ENCODE measurements around the gene ZDHHC8. TPM values are rescaled to one million over a fixed set of nuclear protein-coding genes. Genes with fewer than 3 reads are reported as not detected.
A peak's percentile ranks its signal among the peaks of the same experiment; 100 is the strongest.

ZDHHC8 gene
- total and polyA plus RNA-seq, 3 experiments from 2014 or later = 4.4 to 80.7 (median 74.7) TPM

DNA sequence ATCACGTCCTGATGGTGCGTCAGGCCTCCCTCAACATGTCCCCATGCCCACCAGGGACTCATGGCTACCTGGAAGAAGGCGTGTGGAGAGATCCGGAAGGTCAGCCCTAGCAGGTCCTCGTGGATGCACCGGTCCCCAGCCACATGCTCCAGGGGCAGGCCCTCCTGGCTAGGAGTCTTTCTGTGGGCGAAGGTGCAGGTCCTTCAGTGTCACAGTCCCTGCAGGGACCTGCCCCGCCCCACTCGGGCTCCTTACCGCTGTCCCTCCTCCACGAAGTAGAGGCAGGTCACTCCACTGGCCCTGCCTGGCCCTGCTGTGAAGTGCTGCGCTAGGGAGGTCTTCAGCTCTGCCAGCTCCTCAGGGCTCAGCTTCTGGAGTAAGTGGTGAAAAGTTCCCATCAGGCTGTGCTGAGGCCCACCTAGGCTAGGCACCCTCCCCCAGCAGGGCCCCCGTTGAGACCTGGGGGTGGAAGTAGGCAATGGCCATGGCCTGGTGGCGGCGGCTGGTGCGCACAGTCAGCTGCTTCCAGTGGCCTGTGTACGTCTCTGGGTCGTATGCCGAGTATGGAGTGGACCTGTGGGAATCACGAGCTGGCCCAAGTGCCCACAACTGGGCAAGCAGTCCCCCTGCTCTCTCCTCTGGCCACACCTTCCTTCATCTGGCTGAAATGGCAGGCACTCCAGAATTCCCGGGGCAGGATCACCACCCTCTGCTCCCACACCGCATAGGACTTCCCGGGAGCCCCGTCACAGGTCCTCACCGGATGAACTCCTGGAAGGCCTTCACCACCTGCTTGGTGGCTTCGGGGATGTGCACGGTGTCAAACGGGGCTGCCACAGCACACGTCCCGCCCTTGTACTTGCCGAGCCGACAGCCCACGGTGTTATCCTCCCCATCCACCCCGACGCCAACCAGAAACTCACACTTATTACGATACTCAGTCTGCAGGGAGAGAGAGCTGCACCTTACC, 16.8 kb upstream of the ZDHHC8 start:
- Histone ChIP-seq H3K4me3 (ENCODE audit: low read length) (no peak overlapping the region), H3K36me3 (ENCODE audit: insufficient read depth, low read length) (peaks cover 48% of the 10 kb centered on the region), H3K9me3 (ENCODE audit: low read length) (no peaks in the 10 kb centered on the region), H3K27ac (ENCODE audit: low read depth, low read length) (peak overlapping the region; percentile 95), H3K4me1 (ENCODE audit: insufficient read depth, low read length) (peaks cover 30% of the 10 kb centered on the region), H3K27me3 (ENCODE audit: insufficient read depth, low read length, poor library complexity, severe bottlenecking) (no peaks in the 10 kb centered on the region)
- DNase-seq = peak in 1 of 5 donors; percentile 45
- ChIA-PET POLR2A (no interaction called here), CTCF (no interaction called here)
- Mint-ChIP-seq H3K4me3 (peak overlapping the region; percentile 51 to 96 (median 66)), H3K9me3 (no peaks in the 10 kb centered on the region), H3K27ac (peak overlapping the region in 7 of 8 donors; percentile 19 to 84 (median 77)), H3K4me1 (peaks cover 27 to 58% (median 34%) of the 10 kb centered on the region in 3 donors), H3K27me3 (no peaks in the 10 kb centered on the region), H3K36me3 (peaks cover 0 to 66% (median 2%) of the 10 kb centered on the region in 3 donors)

DNA sequence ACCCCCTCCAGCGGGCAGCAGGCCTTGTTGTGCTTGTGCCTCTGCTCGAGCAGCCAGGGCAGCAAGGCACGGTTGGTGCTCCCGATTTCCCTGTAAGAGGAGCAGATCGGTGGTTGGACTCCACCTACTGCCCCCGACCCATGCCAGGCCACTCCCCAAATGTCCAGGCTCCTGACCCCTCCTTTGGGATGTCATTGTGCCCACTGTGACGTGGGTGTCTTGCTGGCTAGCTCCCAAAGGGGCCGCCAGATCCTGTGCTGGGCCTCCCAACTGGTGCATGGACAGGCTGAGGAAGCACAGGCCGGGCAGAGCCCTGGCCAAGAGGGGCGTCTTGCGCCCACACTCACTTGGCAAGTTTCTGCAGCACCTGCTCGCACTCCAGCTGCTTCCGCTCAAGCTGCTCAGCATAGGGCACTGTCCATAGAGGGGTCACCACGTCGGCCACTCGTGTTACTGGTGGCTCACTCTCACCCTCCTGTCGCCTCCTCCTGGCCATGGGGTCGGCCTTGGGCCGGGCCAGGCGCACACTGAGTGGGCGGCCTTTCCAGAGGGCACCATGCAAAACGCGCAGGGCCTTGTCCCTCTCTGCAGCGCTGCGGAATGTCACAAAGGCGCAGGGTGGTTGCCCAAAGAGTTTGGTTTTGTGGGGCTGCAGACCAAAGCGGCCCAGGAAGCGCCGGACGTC, 15.8 kb upstream of the ZDHHC8 start, which contains the start of gene RANBP1:
Gene RANBP1, plus strand, starts transcription at position 414 of the 685 bp plus-strand sequence. Its CDS starts 81 bp downstream, at position 495.
- H3K27ac ChIP-seq (ENCODE audit: low read depth, low read length) = peak within 1 kb of the TSS; percentile 95
- ChIA-PET POLR2A (no interaction called here), CTCF (interaction anchor here (1.1 to 1.3 kb wide), 2 partner anchors 14 to 37 kb away, joined by 3 read pairs; no protein-coding TSS in a partner anchor)
- peak in 1 of 5 donors; percentile 47 for DNase-seq
- peaks cover 36% of the 10 kb centered on the region for H3K4me1 ChIP-seq (ENCODE audit: insufficient read depth, low read length)
- peaks cover 0 to 66% (median 2%) of the 10 kb centered on the region in 3 donors for H3K36me3 Mint-ChIP-seq
- peak within 1 kb of the TSS; percentile 85 to 96 (median 89) for H3K4me3 Mint-ChIP-seq
- H3K27me3 Mint-ChIP-seq = no peaks in the 10 kb centered on the region
- H3K4me3 ChIP-seq (ENCODE audit: low read length) = peak within 1 kb of the TSS; percentile 86
- no peaks in the 10 kb centered on the region for H3K9me3 Mint-ChIP-seq
- no peaks in the 10 kb centered on the region for H3K9me3 ChIP-seq (ENCODE audit: low read length)
- H3K4me1 Mint-ChIP-seq = peaks cover 30 to 64% (median 36%) of the 10 kb centered on the region in 3 donors
- H3K36me3 ChIP-seq (ENCODE audit: insufficient read depth, low read length) = peaks cover 53% of the 10 kb centered on the region
- H3K27ac Mint-ChIP-seq = peak within 1 kb of the TSS in 7 of 8 donors; percentile 86 to 98 (median 92)
- H3K27me3 ChIP-seq (ENCODE audit: insufficient read depth, low read length, poor library complexity, severe bottlenecking) = no peaks in the 10 kb centered on the region

DNA sequence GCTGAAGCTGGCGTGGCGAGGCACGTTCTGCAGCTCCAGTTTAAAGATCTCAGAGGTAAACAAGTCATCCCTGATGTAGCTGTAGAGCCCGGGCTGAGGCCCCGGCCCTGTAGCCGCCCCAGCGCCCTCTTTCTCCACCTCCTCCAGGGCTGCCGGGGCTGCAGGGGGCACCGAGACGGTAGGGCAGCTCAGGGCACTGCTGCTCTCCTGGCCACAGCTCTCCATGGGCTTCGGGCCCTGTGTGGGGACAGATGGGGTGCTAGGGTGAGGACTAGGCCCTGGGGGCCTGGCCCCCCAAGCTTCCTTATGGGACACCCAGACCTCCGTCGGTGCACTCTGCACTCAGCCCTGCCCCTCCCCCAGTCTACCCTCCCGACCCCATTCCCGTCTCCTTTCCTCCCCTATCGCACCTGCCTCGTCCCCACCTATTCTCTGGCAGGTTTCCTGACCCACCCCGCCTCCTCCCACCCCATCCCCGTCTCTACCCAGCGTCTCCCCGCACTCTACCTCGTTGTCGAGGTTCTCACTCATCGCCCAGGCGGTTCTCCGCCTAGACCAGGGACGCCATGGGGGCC, 15.1 kb upstream of the ZDHHC8 start:
- Histone ChIP-seq H3K27ac (ENCODE audit: low read depth, low read length) (peak overlapping the region; percentile 95), H3K27me3 (ENCODE audit: insufficient read depth, low read length, poor library complexity, severe bottlenecking) (no peaks in the 10 kb centered on the region), H3K4me3 (ENCODE audit: low read length) (peak overlapping the region; percentile 86), H3K4me1 (ENCODE audit: insufficient read depth, low read length) (peaks cover 36% of the 10 kb centered on the region), H3K9me3 (ENCODE audit: low read length) (no peaks in the 10 kb centered on the region), H3K36me3 (ENCODE audit: insufficient read depth, low read length) (peaks cover 54% of the 10 kb centered on the region)
- ChIA-PET CTCF (interaction anchor here (1.1 to 1.3 kb wide), 2 partner anchors 13 to 38 kb away, joined by 3 read pairs; no protein-coding TSS in a partner anchor), POLR2A (interaction anchor here (0.6 to 1.3 kb wide), 5 partner anchors 8 to 886 kb away, joined by 3 to 6 read pairs (median 5); partner anchors contain the start of gene THAP7)
- Mint-ChIP-seq H3K4me3 (peak overlapping the region; percentile 85 to 96 (median 89)), H3K36me3 (peaks cover 0 to 63% (median 2%) of the 10 kb centered on the region in 3 donors), H3K9me3 (no peaks in the 10 kb centered on the region), H3K27ac (peak overlapping the region in 7 of 8 donors; percentile 86 to 98 (median 92)), H3K27me3 (no peaks in the 10 kb centered on the region), H3K4me1 (peaks cover 24 to 59% (median 32%) of the 10 kb centered on the region in 3 donors)
- DNase-seq = no peak

DNA sequence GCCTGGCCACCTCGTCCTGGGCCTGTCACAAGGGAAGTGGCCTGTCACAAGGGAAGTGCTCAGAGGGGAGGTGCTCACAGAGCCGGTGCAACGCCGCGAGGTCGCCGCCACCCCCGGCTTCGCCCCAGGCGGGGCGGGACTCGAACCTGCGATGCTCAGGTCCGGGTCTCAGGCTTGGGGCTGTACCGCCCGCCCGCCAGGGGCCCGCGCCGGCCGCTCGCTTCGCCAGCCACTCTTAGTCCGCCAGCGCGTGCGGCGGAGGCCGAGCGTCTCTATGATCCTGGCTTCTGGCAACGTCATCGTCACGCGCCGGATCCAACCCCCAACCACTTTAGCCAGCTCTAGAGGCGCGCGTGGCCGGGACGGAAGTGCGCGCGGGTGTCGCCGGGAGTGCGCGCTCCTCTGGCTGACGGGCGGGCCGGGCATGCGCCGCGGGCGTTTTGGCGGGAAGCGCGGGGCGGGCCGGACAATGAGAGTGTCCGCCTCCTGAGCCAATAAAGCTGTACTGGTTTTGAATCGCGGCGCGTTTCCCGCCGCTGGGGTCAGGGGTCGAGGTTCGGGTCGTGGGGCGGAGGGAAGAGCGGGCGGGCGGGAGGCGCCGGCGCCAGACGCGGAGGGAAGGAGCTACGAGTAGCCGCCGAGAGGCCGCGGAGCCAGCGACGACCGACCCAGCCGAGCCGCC, 14.5 kb upstream of the ZDHHC8 start, which contains the start of gene TRMT2A:
Gene TRMT2A, minus strand, starts transcription at position 276 of the 682 bp plus-strand sequence. CDS start 320 bp downstream, outside the sequence.
- H3K27ac Mint-ChIP-seq = peak within 1 kb of the TSS; percentile 86 to 98 (median 92)
- DNase-seq = peak; percentile 93 to 97 (median 96)
- H3K4me1 Mint-ChIP-seq = peaks cover 29 to 59% (median 31%) of the 10 kb centered on the region in 3 donors
- peak within 1 kb of the TSS; percentile 86 for H3K4me3 ChIP-seq (ENCODE audit: low read length)
- H3K27ac ChIP-seq (ENCODE audit: low read depth, low read length) = peak within 1 kb of the TSS; percentile 95
- ChIA-PET CTCF (interaction anchor here (0.9 to 1.3 kb wide), 2 partner anchors 12 to 36 kb away, joined by 3 read pairs; no protein-coding TSS in a partner anchor), POLR2A (interaction anchor here (0.6 to 1.3 kb wide), 9 partner anchors 8 to 885 kb away, joined by 3 to 6 read pairs (median 5); partner anchors contain the start of genes TANGO2 and THAP7)
- peak within 1 kb of the TSS; percentile 85 to 96 (median 91) for H3K4me3 Mint-ChIP-seq
- H3K27me3 Mint-ChIP-seq = no peaks in the 10 kb centered on the region
- no peaks in the 10 kb centered on the region for H3K27me3 ChIP-seq (ENCODE audit: insufficient read depth, low read length, poor library complexity, severe bottlenecking)
- H3K36me3 ChIP-seq (ENCODE audit: insufficient read depth, low read length) = peaks cover 56% of the 10 kb centered on the region
- peaks cover 36% of the 10 kb centered on the region for H3K4me1 ChIP-seq (ENCODE audit: insufficient read depth, low read length)
- no peaks in the 10 kb centered on the region for H3K9me3 Mint-ChIP-seq
- H3K9me3 ChIP-seq (ENCODE audit: low read length) = no peaks in the 10 kb centered on the region
- peaks cover 0 to 64% (median 2%) of the 10 kb centered on the region in 3 donors for H3K36me3 Mint-ChIP-seq

DNA sequence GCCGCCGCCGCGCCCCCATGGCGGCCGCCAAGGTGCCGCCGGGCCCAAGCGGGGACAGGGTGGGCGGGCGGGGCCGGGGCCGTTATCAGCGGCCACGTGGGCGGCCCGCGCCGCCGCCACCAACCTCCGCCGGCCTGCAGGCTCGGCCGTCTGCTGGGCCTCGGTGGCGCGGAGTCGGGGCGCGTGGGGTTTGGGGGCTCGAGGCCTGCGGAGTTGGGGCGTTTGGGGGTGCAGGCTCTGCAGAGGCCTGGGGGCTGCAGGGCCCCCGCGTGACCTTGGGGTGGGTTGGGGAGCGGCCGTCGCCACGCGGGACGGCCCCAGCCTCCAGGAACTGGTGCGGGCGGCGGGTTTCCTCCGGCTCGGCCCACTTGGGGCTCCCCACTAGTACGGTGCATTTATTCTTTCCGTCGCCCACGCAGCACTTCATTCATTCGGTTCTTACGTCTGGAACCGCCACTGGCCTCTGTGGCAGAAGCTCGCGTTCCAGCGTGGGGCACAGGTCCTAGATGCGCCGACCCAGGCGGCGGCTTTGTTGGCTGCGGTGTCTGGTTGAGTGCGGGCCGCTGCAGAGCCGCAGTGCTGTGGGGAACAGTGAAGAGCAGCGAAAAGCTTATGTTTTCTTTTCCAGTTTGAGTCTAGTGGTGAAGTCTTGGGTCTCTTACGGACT, 13.8 kb upstream of the ZDHHC8 start:
- POLR2A ChIA-PET = interaction anchor here (0.7 to 1.3 kb wide), 7 partner anchors 9 to 884 kb away, joined by 3 to 6 read pairs (median 5); partner anchors contain the start of genes TANGO2 and THAP7
- H3K27me3 ChIP-seq (ENCODE audit: insufficient read depth, low read length, poor library complexity, severe bottlenecking) = no peaks in the 10 kb centered on the region
- DNase-seq = peak; percentile 41 to 73 (median 53)
- CTCF ChIA-PET = interaction anchor here (0.9 to 1.5 kb wide), 2 partner anchors 12 to 36 kb away, joined by 3 to 5 read pairs; no protein-coding TSS in a partner anchor
- Mint-ChIP-seq H3K36me3 (peaks cover 0 to 64% (median 2%) of the 10 kb centered on the region in 3 donors), H3K9me3 (no peaks in the 10 kb centered on the region), H3K27me3 (no peaks in the 10 kb centered on the region), H3K4me1 (peaks cover 35 to 63% (median 36%) of the 10 kb centered on the region in 3 donors), H3K4me3 (peak overlapping the region; percentile 81 to 94 (median 87)), H3K27ac (peak overlapping the region; percentile 71 to 98 (median 85))
- H3K27ac ChIP-seq (ENCODE audit: low read depth, low read length) = peak overlapping the region; percentile 95
- H3K9me3 ChIP-seq (ENCODE audit: low read length) = no peaks in the 10 kb centered on the region
- H3K4me3 ChIP-seq (ENCODE audit: low read length) = peak overlapping the region; percentile 79
- peaks cover 36% of the 10 kb centered on the region for H3K4me1 ChIP-seq (ENCODE audit: insufficient read depth, low read length)
- peaks cover 52% of the 10 kb centered on the region for H3K36me3 ChIP-seq (ENCODE audit: insufficient read depth, low read length)

DNA sequence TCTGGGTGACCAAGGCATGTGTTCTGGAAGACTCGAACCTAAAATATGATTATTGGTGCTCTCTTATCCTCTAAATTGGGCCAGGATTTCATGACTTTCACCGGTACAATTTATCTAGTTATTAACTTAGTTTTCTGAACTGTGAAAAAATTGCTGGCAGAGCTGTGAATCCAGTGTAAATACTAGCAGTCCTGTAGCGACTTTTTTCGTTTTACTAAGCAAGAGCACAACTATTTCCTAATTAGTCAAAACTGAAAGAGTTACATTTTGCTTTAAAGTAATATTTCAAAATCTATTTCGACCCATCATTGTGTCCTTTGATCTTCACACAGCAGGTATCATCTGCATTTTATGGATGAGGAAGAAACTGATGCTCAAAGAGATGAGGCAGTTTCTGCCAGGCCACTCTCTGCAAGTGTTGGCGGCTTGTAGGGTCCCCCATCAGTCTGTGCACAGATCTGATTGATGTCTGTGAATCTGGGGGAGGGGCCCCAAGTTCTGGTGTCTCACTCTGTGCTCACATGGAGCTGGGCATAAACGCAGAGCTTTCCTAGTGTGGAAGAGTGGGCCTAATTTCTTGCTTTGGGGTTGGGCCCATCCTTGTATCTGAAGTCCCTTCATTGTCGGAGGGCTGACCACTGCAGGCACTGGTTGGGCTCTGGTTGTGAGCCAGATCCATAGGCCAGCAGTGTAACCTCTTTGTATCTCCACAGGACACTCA, 13.1 kb upstream of the ZDHHC8 start:
- H3K27ac Mint-ChIP-seq = peak overlapping the region; percentile 71 to 98 (median 85)
- Histone ChIP-seq H3K27me3 (ENCODE audit: insufficient read depth, low read length, poor library complexity, severe bottlenecking) (no peaks in the 10 kb centered on the region), H3K36me3 (ENCODE audit: insufficient read depth, low read length) (peaks cover 50% of the 10 kb centered on the region), H3K9me3 (ENCODE audit: low read length) (no peaks in the 10 kb centered on the region), H3K4me1 (ENCODE audit: insufficient read depth, low read length) (peaks cover 36% of the 10 kb centered on the region), H3K4me3 (ENCODE audit: low read length) (peak overlapping the region; percentile 79), H3K27ac (ENCODE audit: low read depth, low read length) (peak overlapping the region; percentile 95)
- H3K4me3 Mint-ChIP-seq = peak overlapping the region; percentile 75 to 94 (median 84)
- CTCF ChIA-PET = interaction anchor here (1.5 kb wide), 1 partner anchor 11 kb away, joined by 5 read pairs; no protein-coding TSS in a partner anchor
- POLR2A ChIA-PET = no interaction called here
- peaks cover 0 to 59% (median 2%) of the 10 kb centered on the region in 3 donors for H3K36me3 Mint-ChIP-seq
- no peaks in the 10 kb centered on the region for H3K9me3 Mint-ChIP-seq
- no peaks in the 10 kb centered on the region for H3K27me3 Mint-ChIP-seq
- H3K4me1 Mint-ChIP-seq = peaks cover 36 to 65% (median 38%) of the 10 kb centered on the region in 3 donors
- peak in 1 of 5 donors; percentile 21 for DNase-seq
